IPS-20b (cell line): Measurements from ENCODE around the gene HDAC11.

Experiments
- H3K27ac ChIP-seq: one replicate; pipeline ENCODE4 v1.5.1; 2013; ENCODE audit warnings: low read length
- H3K27me3 ChIP-seq: 2 replicates; pipeline ENCODE4 v1.6.1; 2013; ENCODE audit warnings: mild to moderate bottlenecking, low read length, inconsistent platforms; ENCODE audit not compliant: insufficient read depth
- H3K36me3 ChIP-seq: 2 replicates; pipeline ENCODE4 v1.6.1; 2013; ENCODE audit warnings: low read depth, mild to moderate bottlenecking, inconsistent platforms, low read length, moderate library complexity; ENCODE audit not compliant: insufficient read depth
- H3K4me1 ChIP-seq: 2 replicates; pipeline ENCODE4 v1.6.1; 2013; ENCODE audit warnings: mild to moderate bottlenecking, control low read depth, inconsistent platforms, low read length, moderate library complexity; ENCODE audit not compliant: insufficient read depth
- H3K4me3 ChIP-seq: 2 replicates; pipeline ENCODE4 v1.5.1; 2013; ENCODE audit warnings: mild to moderate bottlenecking, low read length, inconsistent platforms
- H3K9ac ChIP-seq: 2 replicates; pipeline ENCODE4 v1.6.1; 2013; ENCODE audit warnings: low read depth, mild to moderate bottlenecking, inconsistent platforms, low read length, moderate library complexity
- H3K9me3 ChIP-seq: 2 replicates; pipeline ENCODE4 v1.6.1; 2013; ENCODE audit warnings: mild to moderate bottlenecking, low read depth, low read length, inconsistent platforms; ENCODE audit not compliant: insufficient read depth

HDAC11 gene

DNA sequence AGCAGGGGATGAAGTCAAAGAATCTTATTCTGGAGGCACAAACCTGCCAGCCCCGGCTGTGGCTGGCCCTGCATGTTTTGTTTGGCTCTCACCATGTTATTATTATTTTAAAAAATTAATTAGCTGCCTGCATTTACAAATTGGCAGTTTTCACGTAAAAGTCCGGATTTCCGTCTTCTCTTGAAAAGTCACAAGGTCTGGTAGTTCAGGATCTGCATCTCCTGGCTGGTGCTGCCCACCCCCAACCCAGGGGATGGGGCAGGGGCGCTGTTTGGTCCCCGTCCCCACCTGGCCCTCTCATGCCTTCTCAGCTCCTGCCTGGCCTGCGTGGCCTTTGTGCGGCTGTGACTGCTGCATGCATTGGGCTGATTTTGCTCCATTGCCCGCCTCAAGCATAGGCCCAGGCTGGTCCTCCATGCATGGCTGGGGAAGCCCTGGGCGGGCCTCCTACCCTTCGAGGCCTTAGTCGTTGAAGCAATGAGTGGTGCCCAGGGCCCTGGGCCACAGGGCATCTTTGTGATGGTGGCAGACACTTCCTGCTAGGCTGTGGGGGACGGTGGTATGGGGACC lies 70.8 kb downstream of the HDAC11 start:
- Histone ChIP-seq H3K9me3 (no peaks in the 10 kb centered on the region), H3K27ac (no peak overlapping the region), H3K27me3 (peaks cover 23% of the 10 kb centered on the region), H3K36me3 (no peaks in the 10 kb centered on the region), H3K4me1 (peaks cover 6% of the 10 kb centered on the region; the same call in 1 of the 2 replicates), H3K9ac (no peak overlapping the region), H3K4me3 (no peak overlapping the region)

DNA sequence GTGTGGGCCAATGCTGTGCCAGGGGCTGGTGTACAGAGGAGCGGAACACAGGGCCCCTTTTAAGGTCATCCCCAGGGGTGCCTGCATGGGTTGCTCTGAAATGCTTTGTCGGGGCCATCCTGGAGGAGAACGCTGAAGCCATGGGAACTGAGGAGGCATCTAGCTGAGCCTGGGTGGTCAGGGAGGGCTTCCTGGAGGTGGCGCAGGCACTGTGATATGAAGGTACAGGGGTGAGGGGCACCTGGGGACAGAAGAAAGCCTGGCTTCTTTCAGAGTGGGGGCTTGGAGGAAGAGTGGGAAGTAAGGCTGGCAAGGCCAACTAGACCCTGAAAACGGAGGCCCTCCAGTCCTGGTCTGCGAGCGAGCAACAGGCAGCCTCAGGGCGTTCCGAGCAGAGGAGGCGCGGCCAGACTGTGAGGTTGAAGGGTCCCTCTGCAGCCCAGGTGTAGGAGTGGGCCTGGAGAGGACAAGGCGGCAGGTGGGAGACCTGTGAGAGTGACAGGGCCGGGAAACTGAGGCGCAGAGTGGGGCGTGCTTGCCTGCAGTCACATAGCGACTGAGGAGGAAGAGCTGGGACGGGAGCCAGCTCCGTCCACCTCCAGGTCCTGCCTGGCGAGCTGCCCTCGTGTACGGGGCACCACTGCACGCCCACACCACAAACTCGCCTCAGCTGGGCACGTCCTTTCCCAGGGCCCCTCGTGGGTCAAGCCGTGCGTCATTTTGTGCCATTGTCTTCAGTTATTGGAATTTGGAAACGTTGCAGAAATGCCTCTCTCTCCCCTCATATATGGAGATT lies 72.9 kb downstream of the HDAC11 start:
- no peak overlapping the region for H3K9ac ChIP-seq
- no peaks in the 10 kb centered on the region for H3K9me3 ChIP-seq

DNA sequence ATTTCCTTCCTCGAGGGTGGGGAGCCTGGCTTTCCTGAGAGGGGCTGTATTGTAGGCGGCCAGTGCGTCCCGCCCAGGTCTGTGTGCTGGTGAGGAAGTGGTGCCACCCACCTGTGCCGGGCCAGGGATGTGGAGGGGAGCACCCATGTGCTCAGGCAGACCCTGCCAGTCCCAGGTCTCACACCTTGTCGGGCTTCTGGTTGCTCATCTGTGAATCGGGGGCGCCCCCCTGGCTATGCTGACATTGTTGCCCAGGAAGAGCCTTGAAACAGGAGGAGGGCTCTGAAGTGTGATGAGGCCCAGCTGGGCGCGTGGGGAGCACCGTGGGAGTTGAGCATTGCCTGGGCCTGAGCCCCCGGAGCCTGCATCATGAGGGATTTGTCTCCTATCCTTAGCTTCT lies 73.6 kb downstream of the HDAC11 start:
- no peak overlapping the region for H3K27ac ChIP-seq
- peaks cover 13% of the 10 kb centered on the region for H3K27me3 ChIP-seq
- no peaks in the 10 kb centered on the region for H3K36me3 ChIP-seq
- H3K9me3 ChIP-seq, result no peaks in the 10 kb centered on the region
- no peaks in the 10 kb centered on the region; the same call in 1 of the 2 replicates for H3K4me1 ChIP-seq
- no peak overlapping the region for H3K4me3 ChIP-seq
- H3K9ac ChIP-seq, result no peak overlapping the region

More for the DNA sequence above, 72.9 kb downstream of the HDAC11 start:
- H3K4me3 ChIP-seq, result no peak overlapping the region
- peaks cover 19% of the 10 kb centered on the region for H3K27me3 ChIP-seq
- peaks cover 6% of the 10 kb centered on the region; the same call in 1 of the 2 replicates for H3K4me1 ChIP-seq
- H3K27ac ChIP-seq, result no peak overlapping the region
- no peaks in the 10 kb centered on the region for H3K36me3 ChIP-seq

DNA sequence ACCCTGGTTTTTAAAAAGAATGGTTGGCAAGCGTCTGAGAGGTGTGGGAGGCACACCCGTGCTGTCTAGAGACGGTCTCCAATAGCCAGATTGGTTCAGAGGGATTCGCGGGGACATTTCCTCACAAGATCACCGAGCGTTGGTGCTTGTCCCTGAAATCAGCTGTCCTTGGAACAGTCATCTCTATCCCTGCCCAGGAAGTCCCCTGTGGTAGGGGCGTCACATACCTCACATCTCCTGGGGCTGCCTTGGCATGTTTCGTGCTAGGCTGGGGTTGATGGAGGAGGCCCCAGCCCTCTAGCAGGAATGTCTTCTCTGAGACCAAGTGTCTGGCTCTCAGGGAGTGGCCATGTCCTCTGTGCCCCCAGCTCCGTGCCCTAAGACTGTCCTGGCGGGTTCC lies 75.6 kb downstream of the HDAC11 start:
- Histone ChIP-seq H3K27ac (no peak overlapping the region), H3K9me3 (no peaks in the 10 kb centered on the region), H3K27me3 (no peaks in the 10 kb centered on the region), H3K9ac (no peak overlapping the region), H3K4me3 (no peak overlapping the region), H3K4me1 (no peaks in the 10 kb centered on the region; the same call in 1 of the 2 replicates), H3K36me3 (no peaks in the 10 kb centered on the region)
